ENCODE measurements around the gene CARD16. TPM values are rescaled to one million over a fixed set of nuclear protein-coding genes. Genes with fewer than 3 reads are reported as not detected.
"Not testable (repeated sequence)": the region's sequence is repeated elsewhere in the genome, so short reads cannot be mapped to it uniquely, and the experiment has no call there.

Gene CARD16
- total and polyA plus RNA-seq, 2 donors (not counting 1 experiment from before 2014, with no cell fraction given), result 25.0 to 30.1 TPM

- H3K27ac ChIP-seq (ENCODE audit: low read length in 2 of 2), result not testable (repeated sequence)
Measured at GRCh38 chr11:105063245-105063941, 18.3 kb upstream of the CARD16 start.

GRCh38 chr11:105057432-105057831 lies 12.3 kb upstream of the CARD16 start:
- H3K4me3 Mint-ChIP-seq, result no peak overlapping the region
- no peaks in the 10 kb centered on the region for H3K9me3 Mint-ChIP-seq (ENCODE audit: insufficient read depth)
- no CpG with 5 or more reads among the region's 4 CpGs for WGBS (ENCODE audit: insufficient coverage)
- Histone ChIP-seq H3K27ac (ENCODE audit: low read length in 2 of 2) (no peak overlapping the region), H3K4me2 (replicated peaks; ENCODE audit: low read depth, low read length, poor library complexity, severe bottlenecking) (no peak overlapping the region), H3K9ac (ENCODE audit: low read length) (no peak overlapping the region), H3K4me3 (ENCODE audit: control extremely low read depth in 1 of 5, extremely low read depth in 1 of 5, insufficient read depth in 1 of 5, low read depth in 2 of 5, low read length in 4 of 5) (no peak overlapping the region), H4K20me1 (ENCODE audit: control insufficient read depth, insufficient read depth, low read length, poor library complexity, severe bottlenecking) (no peaks in the 10 kb centered on the region), H3K36me3 (replicated peaks in 1 of 2; ENCODE audit: control extremely low read depth in 1 of 2, control insufficient read depth in 1 of 2, extremely low read depth in 1 of 2, insufficient read depth in 2 of 2, low read length in 1 of 2) (no peaks in the 10 kb centered on the region), H2AFZ (ENCODE audit: insufficient read depth, low read depth, low read length, poor library complexity, severe bottlenecking) (no peak overlapping the region), H3K9me3 (ENCODE audit: control extremely low read depth in 1 of 3, control insufficient read depth in 2 of 3, insufficient read depth in 1 of 3, low read length in 2 of 3) (no peaks in the 10 kb centered on the region), H3K79me2 (ENCODE audit: control insufficient read depth, insufficient read depth, low read length) (no peaks in the 10 kb centered on the region), H3K27me3 (replicated peaks in 1 of 4; ENCODE audit: control extremely low read depth in 1 of 4, control insufficient read depth in 3 of 4, insufficient read depth in 4 of 4, low read length in 3 of 4) (no peaks in the 10 kb centered on the region), H3K4me1 (ENCODE audit: control insufficient read depth in 2 of 2, insufficient read depth in 2 of 2, low read length in 2 of 2) (no peaks in the 10 kb centered on the region)
- no peak overlapping the region for H3K27ac Mint-ChIP-seq
- no peak for TF ChIP-seq CTCF (IDR thresholded peaks at IDR 0.05)
- no peak for TF ChIP-seq EZH2 (IDR thresholded peaks at IDR 0.05; ENCODE audit: borderline replicate concordance, insufficient read depth, low read depth, low read length, poor library complexity, severe bottlenecking)
- ATAC-seq (ENCODE audit: low read depth) (no peak), DNase-seq (no peak)
- H3K4me1 Mint-ChIP-seq, result no peaks in the 10 kb centered on the region
- intact Hi-C loops (cut with micrococcal nuclease), result no loop called here
- ChIA-PET CTCF (no interaction called here), POLR2A (no interaction called here)
- peaks cover 5% of the 10 kb centered on the region for H3K27me3 Mint-ChIP-seq

More at GRCh38 chr11:105063245-105063941, 18.3 kb upstream of the CARD16 start:
- intact Hi-C loops (cut with micrococcal nuclease); H3K9ac ChIP-seq (ENCODE audit: low read length); H4K20me1 ChIP-seq (ENCODE audit: control insufficient read depth, insufficient read depth, low read length, poor library complexity, severe bottlenecking); CTCF ChIA-PET; H3K4me1 ChIP-seq (ENCODE audit: control insufficient read depth in 2 of 2, insufficient read depth in 2 of 2, low read length in 2 of 2); DNase-seq; H3K36me3 ChIP-seq (replicated peaks in 1 of 2; ENCODE audit: control extremely low read depth in 1 of 2, control insufficient read depth in 1 of 2, extremely low read depth in 1 of 2, insufficient read depth in 2 of 2, low read length in 1 of 2); H2AFZ ChIP-seq (ENCODE audit: insufficient read depth, low read depth, low read length, poor library complexity, severe bottlenecking); H3K4me3 Mint-ChIP-seq; H3K4me2 ChIP-seq (replicated peaks; ENCODE audit: low read depth, low read length, poor library complexity, severe bottlenecking); H3K27ac Mint-ChIP-seq; ATAC-seq (ENCODE audit: low read depth); POLR2A ChIA-PET; H3K4me1 Mint-ChIP-seq; H3K9me3 ChIP-seq (ENCODE audit: control extremely low read depth in 1 of 3, control insufficient read depth in 2 of 3, insufficient read depth in 1 of 3, low read length in 2 of 3); H3K79me2 ChIP-seq (ENCODE audit: control insufficient read depth, insufficient read depth, low read length); H3K27me3 Mint-ChIP-seq; H3K9me3 Mint-ChIP-seq (ENCODE audit: insufficient read depth); H3K4me3 ChIP-seq (ENCODE audit: control extremely low read depth in 1 of 5, extremely low read depth in 1 of 5, insufficient read depth in 1 of 5, low read depth in 2 of 5, low read length in 4 of 5); H3K27me3 ChIP-seq (replicated peaks in 1 of 4; ENCODE audit: control extremely low read depth in 1 of 4, control insufficient read depth in 3 of 4, insufficient read depth in 4 of 4, low read length in 3 of 4): not testable (repeated sequence)
- WGBS (ENCODE audit: insufficient coverage), result 78% methylated on average over 8 of the region's 9 CpGs

All from B cell (primary cell).